ENCODE results near the gene HGF. TPM values are rescaled to one million over a fixed set of nuclear protein-coding genes. Genes with fewer than 3 reads are reported as not detected.

HGF gene
- total RNA-seq, 2 experiments from 2014 or later, result not detected

GRCh38 chr7:81704595-81704994 is 65.3 kb downstream of the HGF start:
- CTCF ChIA-PET, result no interaction called here
- Mint-ChIP-seq H3K27ac (no peak overlapping the region), H3K4me1 (ENCODE audit: low read depth) (no peaks in the 10 kb centered on the region), H3K4me3 (no peak overlapping the region), H3K27me3 (no peaks in the 10 kb centered on the region), H3K9me3 (no peaks in the 10 kb centered on the region), H3K36me3 (ENCODE audit: low read depth) (no peaks in the 10 kb centered on the region)
- no peak overlapping the region for H3K27ac ChIP-seq (ENCODE audit: low read depth in 1 of 2, low read length in 2 of 2)
- TF ChIP-seq, protein P1, sequence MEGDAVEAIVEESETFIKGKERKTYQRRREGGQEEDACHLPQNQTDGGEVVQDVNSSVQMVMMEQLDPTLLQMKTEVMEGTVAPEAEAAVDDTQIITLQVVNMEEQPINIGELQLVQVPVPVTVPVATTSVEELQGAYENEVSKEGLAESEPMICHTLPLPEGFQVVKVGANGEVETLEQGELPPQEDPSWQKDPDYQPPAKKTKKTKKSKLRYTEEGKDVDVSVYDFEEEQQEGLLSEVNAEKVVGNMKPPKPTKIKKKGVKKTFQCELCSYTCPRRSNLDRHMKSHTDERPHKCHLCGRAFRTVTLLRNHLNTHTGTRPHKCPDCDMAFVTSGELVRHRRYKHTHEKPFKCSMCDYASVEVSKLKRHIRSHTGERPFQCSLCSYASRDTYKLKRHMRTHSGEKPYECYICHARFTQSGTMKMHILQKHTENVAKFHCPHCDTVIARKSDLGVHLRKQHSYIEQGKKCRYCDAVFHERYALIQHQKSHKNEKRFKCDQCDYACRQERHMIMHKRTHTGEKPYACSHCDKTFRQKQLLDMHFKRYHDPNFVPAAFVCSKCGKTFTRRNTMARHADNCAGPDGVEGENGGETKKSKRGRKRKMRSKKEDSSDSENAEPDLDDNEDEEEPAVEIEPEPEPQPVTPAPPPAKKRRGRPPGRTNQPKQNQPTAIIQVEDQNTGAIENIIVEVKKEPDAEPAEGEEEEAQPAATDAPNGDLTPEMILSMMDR (IDR thresholded peaks at IDR 0.05), result no peak
- no peak for ATAC-seq (ENCODE audit: poor library complexity)
- POLR2A ChIA-PET, result no interaction called here
- no peaks in the 10 kb centered on the region for H3K9me3 ChIP-seq (ENCODE audit: control insufficient read depth in 1 of 2, insufficient read depth in 1 of 2, low read length in 2 of 2)
- H3K4me3 ChIP-seq (ENCODE audit: low read length), result no peak overlapping the region
- DNase-seq, result no peak
- H3K36me3 ChIP-seq (ENCODE audit: insufficient read depth, low read length), result no peaks in the 10 kb centered on the region
- no peaks in the 10 kb centered on the region for H3K4me1 ChIP-seq (ENCODE audit: insufficient read depth, low read length)
- H3K27me3 ChIP-seq (ENCODE audit: control insufficient read depth in 1 of 2, insufficient read depth in 2 of 2, low read length in 2 of 2), result no peaks in the 10 kb centered on the region
- intact Hi-C loops (cut with DNase I, micrococcal nuclease), result no loop called here

DNA sequence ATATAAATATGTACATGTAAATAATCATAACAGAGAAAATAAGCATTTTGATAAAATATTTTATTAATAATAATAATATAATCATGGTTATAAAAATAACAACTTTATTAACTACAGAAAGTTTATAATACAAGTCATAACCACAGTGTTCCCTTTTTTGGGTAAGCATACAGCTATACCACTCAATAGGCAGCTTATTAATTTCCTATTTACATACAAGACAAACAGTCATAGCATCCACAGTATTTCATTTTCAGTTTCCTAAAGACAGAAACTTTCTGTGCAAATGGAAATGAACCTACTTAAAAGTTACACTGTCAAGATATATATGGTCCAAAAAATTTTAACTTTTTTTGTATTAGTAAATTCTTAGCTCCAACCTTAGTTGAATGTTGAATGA is 70.9 kb downstream of the HGF start:
- Histone ChIP-seq H3K9me3 (ENCODE audit: control insufficient read depth in 1 of 2, insufficient read depth in 1 of 2, low read length in 2 of 2) (peaks cover 0 to 5% of the 10 kb centered on the region in 2 experiments), H3K4me3 (ENCODE audit: low read length) (no peak overlapping the region), H3K27ac (ENCODE audit: low read depth in 1 of 2, low read length in 2 of 2) (no peak overlapping the region), H3K4me1 (ENCODE audit: insufficient read depth, low read length) (no peaks in the 10 kb centered on the region), H3K36me3 (ENCODE audit: insufficient read depth, low read length) (no peaks in the 10 kb centered on the region), H3K27me3 (ENCODE audit: control insufficient read depth in 1 of 2, insufficient read depth in 2 of 2, low read length in 2 of 2) (no peaks in the 10 kb centered on the region)
- H3K4me1 Mint-ChIP-seq (ENCODE audit: low read depth), result no peaks in the 10 kb centered on the region
- H3K9me3 Mint-ChIP-seq, result no peaks in the 10 kb centered on the region
- H3K27ac Mint-ChIP-seq, result no peak overlapping the region
- no peaks in the 10 kb centered on the region for H3K27me3 Mint-ChIP-seq
- DNase-seq (no peak), ATAC-seq (ENCODE audit: poor library complexity) (no peak)
- H3K36me3 Mint-ChIP-seq (ENCODE audit: low read depth), result no peaks in the 10 kb centered on the region
- TF ChIP-seq, protein P1 (IDR thresholded peaks at IDR 0.05), result no peak
- H3K4me3 Mint-ChIP-seq, result no peak overlapping the region
- intact Hi-C loops (cut with DNase I, micrococcal nuclease), result no loop called here
- ChIA-PET CTCF (no interaction called here), POLR2A (no interaction called here)

GRCh38 chr7:81694711-81695110 is 75.1 kb downstream of the HGF start:
- H3K27me3 Mint-ChIP-seq, result no peaks in the 10 kb centered on the region
- no peaks in the 10 kb centered on the region for H3K36me3 Mint-ChIP-seq (ENCODE audit: low read depth)
- H3K9me3 Mint-ChIP-seq, result no peaks in the 10 kb centered on the region
- Histone ChIP-seq H3K9me3 (ENCODE audit: control insufficient read depth in 1 of 2, insufficient read depth in 1 of 2, low read length in 2 of 2) (peaks cover 0 to 5% of the 10 kb centered on the region in 2 experiments), H3K27ac (ENCODE audit: low read depth in 1 of 2, low read length in 2 of 2) (no peak overlapping the region), H3K4me1 (ENCODE audit: insufficient read depth, low read length) (no peaks in the 10 kb centered on the region), H3K36me3 (ENCODE audit: insufficient read depth, low read length) (no peaks in the 10 kb centered on the region), H3K4me3 (ENCODE audit: low read length) (no peak overlapping the region), H3K27me3 (ENCODE audit: control insufficient read depth in 1 of 2, insufficient read depth in 2 of 2, low read length in 2 of 2) (no peaks in the 10 kb centered on the region)
- no peaks in the 10 kb centered on the region for H3K4me1 Mint-ChIP-seq (ENCODE audit: low read depth)
- TF ChIP-seq, protein P1 (IDR thresholded peaks at IDR 0.05), result no peak
- intact Hi-C loops (cut with DNase I, micrococcal nuclease), result no loop called here
- CTCF ChIA-PET, result no interaction called here
- ATAC-seq (ENCODE audit: poor library complexity) (no peak), DNase-seq (no peak)
- POLR2A ChIA-PET, result no interaction called here
- H3K27ac Mint-ChIP-seq, result no peak overlapping the region
- no peak overlapping the region for H3K4me3 Mint-ChIP-seq
